NCI-H1048 (cell line): ENCODE results near the gene GPR142.
"Not testable (repeated sequence)": the region's sequence is repeated elsewhere in the genome, so short reads cannot be mapped to it uniquely, and the experiment has no call there.

Source experiments
- DNase-seq: peaks from one replicate; lab custom pipeline; 2025; lab: John Stamatoyannopoulos, UW

The GPR142 gene

GRCh38 chr17:74394275-74394950 lies 27.1 kb downstream of the GPR142 start:
- DNase-seq: no peak

GRCh38 chr17:74394977-74395376 lies 27.7 kb downstream of the GPR142 start:
- no peak for DNase-seq

- no peak for DNase-seq
Measured at GRCh38 chr17:74396567-74396966, 29.3 kb downstream of the GPR142 start.

- DNase-seq: no peak
Measured at GRCh38 chr17:74402048-74402447, 34.7 kb downstream of the GPR142 start.

- no peak for DNase-seq
Measured at GRCh38 chr17:74403512-74404137, 36.3 kb downstream of the GPR142 start.

- no peak for DNase-seq
Measured at GRCh38 chr17:74404218-74404617, 36.9 kb downstream of the GPR142 start.

- DNase-seq: no peak
Measured at GRCh38 chr17:74404789-74405188, 37.5 kb downstream of the GPR142 start.

- not testable (repeated sequence) for DNase-seq
Measured at GRCh38 chr17:74405311-74405710, 38.0 kb downstream of the GPR142 start.

GRCh38 chr17:74407384-74407783 lies 40.1 kb downstream of the GPR142 start:
- no peak for DNase-seq

- no peak for DNase-seq
Measured at GRCh38 chr17:74408262-74408661, 41.0 kb downstream of the GPR142 start.

- no peak for DNase-seq
Measured at GRCh38 chr17:74408815-74409214, 41.5 kb downstream of the GPR142 start.

- no peak for DNase-seq
Measured at GRCh38 chr17:74410001-74410443, 42.7 kb downstream of the GPR142 start.

GRCh38 chr17:74412581-74412980 lies 45.3 kb downstream of the GPR142 start:
- no peak for DNase-seq

GRCh38 chr17:74413491-74413890 lies 46.2 kb downstream of the GPR142 start:
- DNase-seq: no peak

GRCh38 chr17:74414510-74414909 lies 47.2 kb downstream of the GPR142 start:
- no peak for DNase-seq

- no peak for DNase-seq
Measured at GRCh38 chr17:74415608-74416396, 48.5 kb downstream of the GPR142 start.

- DNase-seq: no peak
Measured at GRCh38 chr17:74417178-74418045, 50.1 kb downstream of the GPR142 start.

GRCh38 chr17:74419928-74420411 lies 52.7 kb downstream of the GPR142 start:
- DNase-seq: no peak
